ENCODE results near the gene FRRS1L. TPM values are rescaled to one million over a fixed set of nuclear protein-coding genes. Genes with fewer than 3 reads are reported as not detected.

Gene FRRS1L
- total and polyA plus RNA-seq, 2 donors (not counting 1 experiment from before 2014, with no cell fraction given) = not detected

GRCh38 chr9:109192732-109193361 lies 25.8 kb upstream of the FRRS1L start:
- peaks cover 20% of the 10 kb centered on the region for H3K27me3 Mint-ChIP-seq
- Histone ChIP-seq H2AFZ (ENCODE audit: insufficient read depth, low read depth, low read length, poor library complexity, severe bottlenecking) (no peak overlapping the region), H3K27ac (ENCODE audit: low read length in 2 of 2) (no peak overlapping the region), H3K27me3 (replicated peaks in 1 of 4; ENCODE audit: control extremely low read depth in 1 of 4, control insufficient read depth in 3 of 4, insufficient read depth in 4 of 4, low read length in 3 of 4) (peaks cover 0 to 2% (median 0%) of the 10 kb centered on the region in 4 experiments), H3K4me3 (ENCODE audit: control extremely low read depth in 1 of 5, extremely low read depth in 1 of 5, insufficient read depth in 1 of 5, low read depth in 2 of 5, low read length in 4 of 5) (no peak overlapping the region), H4K20me1 (ENCODE audit: control insufficient read depth, insufficient read depth, low read length, poor library complexity, severe bottlenecking) (no peaks in the 10 kb centered on the region), H3K79me2 (ENCODE audit: control insufficient read depth, insufficient read depth, low read length) (no peaks in the 10 kb centered on the region), H3K4me1 (ENCODE audit: control insufficient read depth in 2 of 2, insufficient read depth in 2 of 2, low read length in 2 of 2) (no peaks in the 10 kb centered on the region), H3K9me3 (ENCODE audit: control extremely low read depth in 1 of 3, control insufficient read depth in 2 of 3, insufficient read depth in 1 of 3, low read length in 2 of 3) (no peaks in the 10 kb centered on the region), H3K9ac (ENCODE audit: low read length) (no peak overlapping the region), H3K4me2 (replicated peaks; ENCODE audit: low read depth, low read length, poor library complexity, severe bottlenecking) (no peak overlapping the region), H3K36me3 (replicated peaks in 1 of 2; ENCODE audit: control extremely low read depth in 1 of 2, control insufficient read depth in 1 of 2, extremely low read depth in 1 of 2, insufficient read depth in 2 of 2, low read length in 1 of 2) (no peaks in the 10 kb centered on the region)
- TF ChIP-seq EZH2 (IDR thresholded peaks at IDR 0.05; ENCODE audit: borderline replicate concordance, insufficient read depth, low read depth, low read length, poor library complexity, severe bottlenecking) = no peak
- TF ChIP-seq, protein P1, sequence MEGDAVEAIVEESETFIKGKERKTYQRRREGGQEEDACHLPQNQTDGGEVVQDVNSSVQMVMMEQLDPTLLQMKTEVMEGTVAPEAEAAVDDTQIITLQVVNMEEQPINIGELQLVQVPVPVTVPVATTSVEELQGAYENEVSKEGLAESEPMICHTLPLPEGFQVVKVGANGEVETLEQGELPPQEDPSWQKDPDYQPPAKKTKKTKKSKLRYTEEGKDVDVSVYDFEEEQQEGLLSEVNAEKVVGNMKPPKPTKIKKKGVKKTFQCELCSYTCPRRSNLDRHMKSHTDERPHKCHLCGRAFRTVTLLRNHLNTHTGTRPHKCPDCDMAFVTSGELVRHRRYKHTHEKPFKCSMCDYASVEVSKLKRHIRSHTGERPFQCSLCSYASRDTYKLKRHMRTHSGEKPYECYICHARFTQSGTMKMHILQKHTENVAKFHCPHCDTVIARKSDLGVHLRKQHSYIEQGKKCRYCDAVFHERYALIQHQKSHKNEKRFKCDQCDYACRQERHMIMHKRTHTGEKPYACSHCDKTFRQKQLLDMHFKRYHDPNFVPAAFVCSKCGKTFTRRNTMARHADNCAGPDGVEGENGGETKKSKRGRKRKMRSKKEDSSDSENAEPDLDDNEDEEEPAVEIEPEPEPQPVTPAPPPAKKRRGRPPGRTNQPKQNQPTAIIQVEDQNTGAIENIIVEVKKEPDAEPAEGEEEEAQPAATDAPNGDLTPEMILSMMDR (IDR thresholded peaks at IDR 0.05) = no peak
- H3K9me3 Mint-ChIP-seq (ENCODE audit: insufficient read depth) = no peaks in the 10 kb centered on the region
- intact Hi-C loops (cut with micrococcal nuclease) = no loop called here
- DNase-seq (no peak), ATAC-seq (ENCODE audit: low read depth) (no peak)
- no peak overlapping the region for H3K27ac Mint-ChIP-seq
- H3K4me3 Mint-ChIP-seq = no peak overlapping the region
- WGBS (ENCODE audit: insufficient coverage) = 59% methylated on average over 4 of the region's 7 CpGs
- H3K4me1 Mint-ChIP-seq = no peaks in the 10 kb centered on the region
- ChIA-PET CTCF (interaction anchor here (0.5 to 0.8 kb wide), 2 partner anchors 16 to 277 kb away, joined by 3 read pairs; no protein-coding TSS in a partner anchor), POLR2A (no interaction called here)

DNA sequence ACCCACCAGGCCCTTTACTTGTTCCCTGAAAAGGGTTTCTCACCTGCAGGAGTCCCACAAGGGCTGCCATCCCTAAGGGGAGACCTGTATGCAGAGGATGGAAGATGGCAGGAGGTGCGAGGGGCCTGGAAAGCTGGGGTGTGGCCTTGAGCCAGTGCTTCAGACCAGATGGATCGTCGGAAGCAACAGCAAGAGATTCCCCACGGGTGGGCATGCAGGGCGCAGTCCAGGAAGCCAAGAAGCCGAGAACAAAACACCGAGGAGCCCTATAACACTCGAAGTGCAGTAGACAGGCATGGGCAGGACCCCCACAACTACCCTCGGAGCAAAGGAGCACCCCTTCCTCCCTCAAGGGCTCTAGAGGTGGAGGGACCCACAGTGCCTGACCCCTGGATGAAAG lies 24.7 kb upstream of the FRRS1L start:
- Histone ChIP-seq H3K36me3 (replicated peaks in 1 of 2; ENCODE audit: control extremely low read depth in 1 of 2, control insufficient read depth in 1 of 2, extremely low read depth in 1 of 2, insufficient read depth in 2 of 2, low read length in 1 of 2) (no peaks in the 10 kb centered on the region), H3K4me2 (replicated peaks; ENCODE audit: low read depth, low read length, poor library complexity, severe bottlenecking) (no peak overlapping the region), H3K27me3 (replicated peaks in 1 of 4; ENCODE audit: control extremely low read depth in 1 of 4, control insufficient read depth in 3 of 4, insufficient read depth in 4 of 4, low read length in 3 of 4) (peaks cover 0 to 2% (median 0%) of the 10 kb centered on the region in 4 experiments), H3K27ac (ENCODE audit: low read length in 2 of 2) (no peak overlapping the region), H3K79me2 (ENCODE audit: control insufficient read depth, insufficient read depth, low read length) (no peaks in the 10 kb centered on the region), H3K4me1 (ENCODE audit: control insufficient read depth in 2 of 2, insufficient read depth in 2 of 2, low read length in 2 of 2) (no peaks in the 10 kb centered on the region), H2AFZ (ENCODE audit: insufficient read depth, low read depth, low read length, poor library complexity, severe bottlenecking) (no peak overlapping the region), H4K20me1 (ENCODE audit: control insufficient read depth, insufficient read depth, low read length, poor library complexity, severe bottlenecking) (no peaks in the 10 kb centered on the region), H3K9me3 (ENCODE audit: control extremely low read depth in 1 of 3, control insufficient read depth in 2 of 3, insufficient read depth in 1 of 3, low read length in 2 of 3) (no peaks in the 10 kb centered on the region), H3K4me3 (ENCODE audit: control extremely low read depth in 1 of 5, extremely low read depth in 1 of 5, insufficient read depth in 1 of 5, low read depth in 2 of 5, low read length in 4 of 5) (no peak overlapping the region), H3K9ac (ENCODE audit: low read length) (no peak overlapping the region)
- Mint-ChIP-seq H3K9me3 (ENCODE audit: insufficient read depth) (no peaks in the 10 kb centered on the region), H3K27ac (no peak overlapping the region), H3K4me3 (no peak overlapping the region), H3K27me3 (peaks cover 21% of the 10 kb centered on the region), H3K4me1 (no peaks in the 10 kb centered on the region)
- 85% methylated on average over 9 of the region's 9 CpGs for WGBS (ENCODE audit: insufficient coverage)
- TF ChIP-seq, protein P1 (IDR thresholded peaks at IDR 0.05) = no peak
- TF ChIP-seq EZH2 (IDR thresholded peaks at IDR 0.05; ENCODE audit: borderline replicate concordance, insufficient read depth, low read depth, low read length, poor library complexity, severe bottlenecking) = no peak
- ChIA-PET POLR2A (no interaction called here), CTCF (no interaction called here)
- no peak for ATAC-seq (ENCODE audit: low read depth)
- DNase-seq = no peak
- intact Hi-C loops (cut with micrococcal nuclease) = no loop called here

All from B cell (primary cell).